K562 (cell line): ENCODE data around the gene ADGRF5. TPM values are rescaled to one million over a fixed set of nuclear protein-coding genes. Genes with fewer than 3 reads are reported as not detected.

Experiments used
- ATAC-seq: fragments of 200-7000 bp; cut with Tn5 transposase; 3 replicates; pipeline ENCODE4 v1.9.1; 2020; ENCODE audit warnings: moderate library complexity
- BruUV-seq: library from RNA; stranded (reverse); fragments of 400-500 nt; replicated peaks from 2 replicates; lab custom pipeline; 2021; lab: Mats Ljungman, UMichigan
- CTCF ChIA-PET: fragments of 300-600 bp; formaldehyde crosslinking; extraction: SDS; loops from one replicate; lab custom pipeline; 2021; ENCODE audit warnings: low intra/inter-chr PET ratio; lab: Yijun Ruan, JAX
- POLR2A ChIA-PET: fragments of 300-600, 350-650 bp; sonication (Branson Sonifier 250); formaldehyde crosslinking; extraction: SDS; loops from one replicate; lab custom pipeline; 2021; ENCODE audit warnings: antibody characterized with exemption, inconsistent platforms; lab: Yijun Ruan, JAX
- DNase-seq, 4 experiments: peaks; one replicate each; pipeline versions ENCODE4 v3.0.0 to v3.0.0-alpha.2; 2011 to 2018; ENCODE audit warnings: low spot score in 3 of 4, mixed read lengths in 3 of 4; ENCODE audit errors: extremely low read depth in 1 of 4
- FAIRE-seq: peaks from 2 replicates; lab custom pipeline; 2011; peaks lifted over from hg19 to GRCh38; lab: Jason Lieb, UNC
- H2AFZ ChIP-seq: 2 replicates; pipeline ENCODE4 v1.6.0; 2011; ENCODE audit warnings: low read depth, low read length, control low read depth, inconsistent platforms
- H3K27ac ChIP-seq: fragments of 200-600 bp; 3 replicates; pipeline ENCODE4 v1.8.0; 2011; ENCODE audit warnings: low read depth, mild to moderate bottlenecking, control low read depth, inconsistent platforms, low read length, moderate library complexity, mixed read lengths; ENCODE audit errors: extremely low read depth
- H3K27me3 ChIP-seq, 2 experiments: fragments of 300-600 bp in 1 of 2; 2 replicates in 1 of 2; 3 replicates in 1 of 2; pipeline versions ENCODE4 v1.6.0 to v1.8.0; 2011; ENCODE audit warnings: inconsistent platforms in 2 of 2, low read length in 2 of 2, mild to moderate bottlenecking in 1 of 2, mixed read lengths in 1 of 2, moderate library complexity in 1 of 2; ENCODE audit not compliant: control insufficient read depth in 2 of 2, insufficient read depth in 2 of 2
- H3K36me3 ChIP-seq: fragments of 300-600 bp; 3 replicates; pipeline ENCODE4 v1.8.0; 2011; ENCODE audit warnings: mild to moderate bottlenecking, low read length, inconsistent platforms; ENCODE audit not compliant: control insufficient read depth, insufficient read depth
- H3K4me1 ChIP-seq, 2 experiments: fragments of 200-600 bp in 1 of 2; replicated peaks in 1 of 2; 2 replicates in 1 of 2; 3 replicates in 1 of 2; pipeline versions ENCODE4 v1.5.1 to v1.8.0; 2011; ENCODE audit warnings: inconsistent platforms in 2 of 2, low read length in 2 of 2, mild to moderate bottlenecking in 1 of 2, mixed read lengths in 1 of 2, moderate library complexity in 1 of 2; ENCODE audit not compliant: control insufficient read depth in 2 of 2, insufficient read depth in 2 of 2
- H3K4me2 ChIP-seq: 2 replicates; pipeline ENCODE4 v1.6.1; 2011; ENCODE audit warnings: low read length, control low read depth, inconsistent platforms, mixed read lengths; ENCODE audit not compliant: insufficient read depth
- H3K4me3 ChIP-seq: fragments of 200-600 bp; sonication (generic), shearing (Covaris generic); 2 replicates; pipeline ENCODE4 v1.5.1; 2016; ENCODE audit warnings: control low read depth, inconsistent platforms
- H3K79me2 ChIP-seq: fragments of 200-600 bp; 3 replicates; pipeline ENCODE4 v1.8.0; 2011; ENCODE audit warnings: low read length, inconsistent platforms; ENCODE audit not compliant: control insufficient read depth, insufficient read depth
- H3K9ac ChIP-seq, 2 experiments: 2 replicates each; pipeline versions ENCODE4 v1.6.0 to v1.6.1; 2011; ENCODE audit warnings: low read depth in 2 of 2, low read length in 2 of 2, control low read depth in 1 of 2, inconsistent platforms in 1 of 2, mild to moderate bottlenecking in 1 of 2, mixed read lengths in 1 of 2; ENCODE audit not compliant: insufficient read depth in 1 of 2
- H3K9me1 ChIP-seq: one replicate; pipeline ENCODE4 v1.6.0; 2011; ENCODE audit warnings: inconsistent platforms, mild to moderate bottlenecking, low read length, moderate library complexity; ENCODE audit not compliant: control insufficient read depth, insufficient read depth
- H3K9me3 ChIP-seq: replicated peaks from 2 replicates; pipeline ENCODE4 v1.5.1; 2011; ENCODE audit warnings: low read depth, low read length, inconsistent platforms; ENCODE audit not compliant: control insufficient read depth, insufficient read depth
- H4K20me1 ChIP-seq: replicated peaks from 2 replicates; pipeline ENCODE4 v1.6.1; 2011; ENCODE audit warnings: low read length, inconsistent platforms, mixed read lengths; ENCODE audit not compliant: control insufficient read depth, insufficient read depth
- ARNT ChIP-seq, 2 experiments: fragments of 450-650 bp; IDR thresholded peaks; 2 replicates each; pipeline ENCODE4 v1.6.1; 2016; ENCODE audit warnings: mild to moderate bottlenecking in 1 of 2
- CHCHD3 ChIP-seq: fragments of 250-450 bp; sonication (Bioruptor Pico); IDR thresholded peaks from 2 replicates; pipeline ENCODE4 v2.1.2; 2022; ENCODE audit warnings: mild to moderate bottlenecking
- EP300 ChIP-seq: IDR thresholded peaks from 2 replicates; pipeline ENCODE4 v1.6.1; 2012; ENCODE audit warnings: low read length, improper control_type of control experiment
- FOXJ3 ChIP-seq: sonication (generic); formaldehyde crosslinking; IDR thresholded peaks from 2 replicates; pipeline ENCODE4 v1.4.0; 2020; ENCODE audit warnings: mild to moderate bottlenecking, missing genetic modification reagents
- GATAD2A ChIP-seq: fragments of 450-650 bp; IDR thresholded peaks from 2 replicates; pipeline ENCODE4 v1.6.1; 2017
- PPARD ChIP-seq: fragments of 250-450 bp; sonication (Bioruptor Pico); IDR thresholded peaks from 2 replicates; pipeline ENCODE4 v1.8.0; 2022; ENCODE audit warnings: inconsistent platforms, mild to moderate bottlenecking, moderate library complexity
- RBM39 ChIP-seq: fragments of 200-400 bp; formaldehyde crosslinking; optimal IDR thresholded peaks from 2 replicates; pipeline ENCODE3; 2018; ENCODE audit warnings: low read depth, low read length
- RFX1 ChIP-seq: fragments of 450-650 bp; IDR thresholded peaks from 2 replicates; pipeline ENCODE4 v1.6.1; 2016; ENCODE audit warnings: mild to moderate bottlenecking, moderate library complexity
- SMARCE1 ChIP-seq: fragments of 450-650 bp; IDR thresholded peaks from 2 replicates; pipeline ENCODE4 v1.7.1; 2016; ENCODE audit warnings: mild to moderate bottlenecking
- SMC3 ChIP-seq: conservative IDR thresholded peaks from 2 replicates; pipeline ENCODE4 v1.6.1; 2011; ENCODE audit warnings: low read depth, low read length, improper control_type of control experiment; ENCODE audit not compliant: insufficient read depth
- SRF ChIP-seq, 2 experiments: fragments of 250-450, 450-650 bp in 1 of 2; sonication (Bioruptor Pico) in 1 of 2; sonication (generic) in 1 of 2; formaldehyde crosslinking; IDR thresholded peaks; 2 replicates each; pipeline versions ENCODE4 v1.5.0 to v1.5.1; 2020 to 2022; ENCODE audit warnings: mild to moderate bottlenecking in 1 of 2, missing genetic modification reagents in 1 of 2
- ZNF133 ChIP-seq: fragments of 250-450 bp; sonication (Bioruptor Pico); IDR thresholded peaks from 2 replicates; pipeline ENCODE4 v1.4.0; 2020; ENCODE audit warnings: mild to moderate bottlenecking
- ZNF696 ChIP-seq: fragments of 250-450 bp; sonication (Bioruptor Pico); conservative IDR thresholded peaks from 2 replicates; pipeline ENCODE4 v1.4.0; 2020; ENCODE audit warnings: mild to moderate bottlenecking, moderate library complexity
- WGBS: fragments of 100-300 bp; shearing (Covaris generic); methylation state at CpG from one replicate; pipeline ENCODE4 v1.1.6; 2016; ENCODE audit warnings: low coverage, mixed read lengths; ENCODE audit not compliant: insufficient coverage; ENCODE audit errors: missing lambda C conversion rate; 5-methylcytosine and 5-hydroxymethylcytosine counted together
- in situ Hi-C: fragments of 300-500 bp; cut with MboI; formaldehyde crosslinking; loops from 4 replicates; pipeline ENCODE4 v1.15.0; 2018; ENCODE audit warnings: inconsistent platforms, mixed read lengths
- intact Hi-C: fragments of 100-400 bp; cut with micrococcal nuclease; formaldehyde crosslinking; loops from 2 replicates; pipeline ENCODE4 v1.14.2; 2022
- polyA plus RNA-seq, 8 experiments: library from polyadenylated mRNA; depleted of rRNA in 4 of 8; stranded (reverse) in 5 of 8; unstranded in 3 of 8; fragments of >200 nt; fragmentation: Nextera tagmentation in 2 of 8; fragmentation: Illumina TruSeq in 1 of 8; extraction: Ambion mirVana in 2 of 8; extraction: Trizol in 1 of 8; gene quantifications; 2 replicates each; pipeline versions ENCODE4 v1.2.1 to v1.2.3, GENCODE V29; 2011 to 2014; ENCODE audit warnings: inconsistent platforms in 1 of 8, missing spikeins in 1 of 8
- total RNA-seq, 7 experiments: library from RNA; depleted of rRNA in 6 of 7; stranded (reverse); fragments of >200 nt in 6 of 7; fragmentation: Illumina TruSeq in 2 of 7; extraction: Trizol in 2 of 7; gene quantifications; 2 replicates each; pipeline versions ENCODE4 v1.2.1 to v1.2.3, GENCODE V29; 2011 to 2021; ENCODE audit warnings: low replicate concordance in 1 of 7
- TF ChIP-seq, protein P1 (sequence below): fragments of 250-450 bp; sonication (Bioruptor Pico); IDR thresholded peaks from 2 replicates; pipeline ENCODE4 v1.4.0; 2020
- TF ChIP-seq, protein P2 (sequence below): sonication (generic); formaldehyde crosslinking; IDR thresholded peaks from 2 replicates; pipeline ENCODE4 v1.8.1; 2022; ENCODE audit warnings: missing genetic modification reagents

Gene ADGRF5
- total and polyA plus RNA-seq, 9 of the 15 experiments (the other 6 are each of a cell fraction or from before 2014, with no cell fraction given), result 0.07 TPM; not detected in 8

DNA sequence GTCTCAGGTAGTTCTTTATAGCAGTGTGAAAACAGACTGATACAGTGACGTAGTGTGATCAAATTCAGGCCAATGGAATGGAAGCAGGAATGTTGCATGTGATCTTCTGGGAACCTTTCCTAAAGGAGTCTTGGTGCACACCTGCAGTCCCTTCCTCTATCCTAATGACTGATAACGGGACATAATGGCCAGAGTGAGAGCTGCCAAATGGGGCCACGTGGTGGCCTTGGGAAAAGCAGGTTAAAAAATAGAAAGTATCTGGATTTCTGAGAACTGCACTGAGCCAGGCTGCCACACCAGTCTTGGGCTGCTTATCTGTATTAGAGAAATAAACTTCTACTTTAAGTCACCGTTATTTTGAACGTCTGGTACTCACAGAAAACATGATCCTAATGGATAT is 76.6 kb downstream of the ADGRF5 start:
- H3K79me2 ChIP-seq, result no peaks in the 10 kb centered on the region
- TF ChIP-seq ZNF696 (CRISPR knock-in tag) (no peak), EP300 (no peak), ARNT (IDR thresholded peaks at IDR 0.05) (no peak), GATAD2A (no peak), SMC3 (no peak), PPARD (no peak), SRF (CRISPR knock-in tag; IDR thresholded peaks at IDR 0.05) (no peak), SMARCE1 (no peak), RBM39 (no peak), RFX1 (no peak), ZNF133 (no peak), CHCHD3 (CRISPR knock-in tag) (no peak), FOXJ3 (no peak)
- TF ChIP-seq, protein P1, sequence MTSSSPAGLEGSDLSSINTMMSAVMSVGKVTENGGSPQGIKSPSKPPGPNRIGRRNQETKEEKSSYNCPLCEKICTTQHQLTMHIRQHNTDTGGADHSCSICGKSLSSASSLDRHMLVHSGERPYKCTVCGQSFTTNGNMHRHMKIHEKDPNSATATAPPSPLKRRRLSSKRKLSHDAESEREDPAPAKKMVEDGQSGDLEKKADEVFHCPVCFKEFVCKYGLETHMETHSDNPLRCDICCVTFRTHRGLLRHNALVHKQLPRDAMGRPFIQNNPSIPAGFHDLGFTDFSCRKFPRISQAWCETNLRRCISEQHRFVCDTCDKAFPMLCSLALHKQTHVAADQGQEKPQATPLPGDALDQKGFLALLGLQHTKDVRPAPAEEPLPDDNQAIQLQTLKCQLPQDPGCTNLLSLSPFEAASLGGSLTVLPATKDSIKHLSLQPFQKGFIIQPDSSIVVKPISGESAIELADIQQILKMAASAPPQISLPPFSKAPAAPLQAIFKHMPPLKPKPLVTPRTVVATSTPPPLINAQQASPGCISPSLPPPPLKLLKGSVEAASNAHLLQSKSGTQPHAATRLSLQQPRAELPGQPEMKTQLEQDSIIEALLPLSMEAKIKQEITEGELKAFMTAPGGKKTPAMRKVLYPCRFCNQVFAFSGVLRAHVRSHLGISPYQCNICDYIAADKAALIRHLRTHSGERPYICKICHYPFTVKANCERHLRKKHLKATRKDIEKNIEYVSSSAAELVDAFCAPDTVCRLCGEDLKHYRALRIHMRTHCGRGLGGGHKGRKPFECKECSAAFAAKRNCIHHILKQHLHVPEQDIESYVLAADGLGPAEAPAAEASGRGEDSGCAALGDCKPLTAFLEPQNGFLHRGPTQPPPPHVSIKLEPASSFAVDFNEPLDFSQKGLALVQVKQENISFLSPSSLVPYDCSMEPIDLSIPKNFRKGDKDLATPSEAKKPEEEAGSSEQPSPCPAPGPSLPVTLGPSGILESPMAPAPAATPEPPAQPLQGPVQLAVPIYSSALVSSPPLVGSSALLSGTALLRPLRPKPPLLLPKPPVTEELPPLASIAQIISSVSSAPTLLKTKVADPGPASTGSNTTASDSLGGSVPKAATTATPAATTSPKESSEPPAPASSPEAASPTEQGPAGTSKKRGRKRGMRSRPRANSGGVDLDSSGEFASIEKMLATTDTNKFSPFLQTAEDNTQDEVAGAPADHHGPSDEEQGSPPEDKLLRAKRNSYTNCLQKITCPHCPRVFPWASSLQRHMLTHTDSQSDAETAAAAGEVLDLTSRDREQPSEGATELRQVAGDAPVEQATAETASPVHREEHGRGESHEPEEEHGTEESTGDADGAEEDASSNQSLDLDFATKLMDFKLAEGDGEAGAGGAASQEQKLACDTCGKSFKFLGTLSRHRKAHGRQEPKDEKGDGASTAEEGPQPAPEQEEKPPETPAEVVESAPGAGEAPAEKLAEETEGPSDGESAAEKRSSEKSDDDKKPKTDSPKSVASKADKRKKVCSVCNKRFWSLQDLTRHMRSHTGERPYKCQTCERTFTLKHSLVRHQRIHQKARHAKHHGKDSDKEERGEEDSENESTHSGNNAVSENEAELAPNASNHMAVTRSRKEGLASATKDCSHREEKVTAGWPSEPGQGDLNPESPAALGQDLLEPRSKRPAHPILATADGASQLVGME (CRISPR knock-in tag), result no peak
- TF ChIP-seq, protein P2, sequence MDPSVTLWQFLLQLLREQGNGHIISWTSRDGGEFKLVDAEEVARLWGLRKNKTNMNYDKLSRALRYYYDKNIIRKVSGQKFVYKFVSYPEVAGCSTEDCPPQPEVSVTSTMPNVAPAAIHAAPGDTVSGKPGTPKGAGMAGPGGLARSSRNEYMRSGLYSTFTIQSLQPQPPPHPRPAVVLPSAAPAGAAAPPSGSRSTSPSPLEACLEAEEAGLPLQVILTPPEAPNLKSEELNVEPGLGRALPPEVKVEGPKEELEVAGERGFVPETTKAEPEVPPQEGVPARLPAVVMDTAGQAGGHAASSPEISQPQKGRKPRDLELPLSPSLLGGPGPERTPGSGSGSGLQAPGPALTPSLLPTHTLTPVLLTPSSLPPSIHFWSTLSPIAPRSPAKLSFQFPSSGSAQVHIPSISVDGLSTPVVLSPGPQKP, result no peak
- TF ChIP-seq, all 486 proteins: peak for 0
- Histone ChIP-seq H3K4me2 (no peak overlapping the region), H3K4me3 (no peak overlapping the region), H3K27ac (no peak overlapping the region), H4K20me1 (no peaks in the 10 kb centered on the region), H3K9me1 (no peaks in the 10 kb centered on the region), H3K9me3 (no peaks in the 10 kb centered on the region), H3K4me1 (peaks cover 0 to 5% of the 10 kb centered on the region in 2 experiments; a peak in 2 of 5 replicates), H3K9ac (no peak overlapping the region), H3K36me3 (no peaks in the 10 kb centered on the region), H3K27me3 (peaks cover 0 to 1% of the 10 kb centered on the region in 2 experiments; a peak in 1 of 5 replicates), H2AFZ (no peak overlapping the region)
- intact Hi-C loops, result no loop called here
- DNase-seq (no peak), FAIRE-seq (no peak), ATAC-seq (no peak)
- in situ Hi-C loops, result loop anchor here (10.0 kb wide), 1 partner anchor 470 kb away; no protein-coding TSS in a partner anchor
- 0% methylated on average over 5 of the region's 5 CpGs for WGBS
- POLR2A ChIA-PET, result no interaction called here
- CTCF ChIA-PET, result no interaction called here
- no TSS peak for BruUV-seq
